ENCODE measurements around the gene ERC2.

Gene ERC2

DNA sequence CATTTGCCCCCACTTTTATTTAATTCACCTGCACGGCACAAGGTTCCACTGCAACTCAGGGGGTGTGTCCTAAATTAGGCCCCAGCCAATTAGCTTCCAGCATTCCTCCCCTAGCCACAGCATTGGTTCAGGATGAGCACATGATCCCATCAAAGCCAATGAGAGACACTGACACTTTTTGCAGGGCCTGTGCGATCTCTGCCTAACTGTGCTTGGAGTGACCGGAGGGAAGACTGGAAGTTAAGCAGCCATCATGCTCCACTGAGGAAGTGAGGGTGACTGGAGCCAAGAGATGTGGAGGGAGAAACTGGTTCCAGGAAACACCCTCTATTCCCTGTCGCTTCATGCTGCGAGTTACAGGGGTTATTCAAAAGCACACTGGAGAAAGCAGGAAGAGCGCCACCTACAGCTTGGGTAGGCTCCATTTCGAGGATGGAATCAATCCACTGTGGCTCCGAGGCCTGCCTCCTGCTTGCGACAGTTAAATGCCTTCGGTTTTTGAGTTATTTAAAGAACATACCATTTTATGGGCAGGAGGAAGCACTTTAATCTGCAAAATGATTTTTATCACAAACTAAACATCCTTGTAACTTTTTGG lies 858.9 kb downstream of the ERC2 start:
- DNase-seq (ENCODE audit: low read depth) = no peak
- TF ChIP-seq, protein P1, sequence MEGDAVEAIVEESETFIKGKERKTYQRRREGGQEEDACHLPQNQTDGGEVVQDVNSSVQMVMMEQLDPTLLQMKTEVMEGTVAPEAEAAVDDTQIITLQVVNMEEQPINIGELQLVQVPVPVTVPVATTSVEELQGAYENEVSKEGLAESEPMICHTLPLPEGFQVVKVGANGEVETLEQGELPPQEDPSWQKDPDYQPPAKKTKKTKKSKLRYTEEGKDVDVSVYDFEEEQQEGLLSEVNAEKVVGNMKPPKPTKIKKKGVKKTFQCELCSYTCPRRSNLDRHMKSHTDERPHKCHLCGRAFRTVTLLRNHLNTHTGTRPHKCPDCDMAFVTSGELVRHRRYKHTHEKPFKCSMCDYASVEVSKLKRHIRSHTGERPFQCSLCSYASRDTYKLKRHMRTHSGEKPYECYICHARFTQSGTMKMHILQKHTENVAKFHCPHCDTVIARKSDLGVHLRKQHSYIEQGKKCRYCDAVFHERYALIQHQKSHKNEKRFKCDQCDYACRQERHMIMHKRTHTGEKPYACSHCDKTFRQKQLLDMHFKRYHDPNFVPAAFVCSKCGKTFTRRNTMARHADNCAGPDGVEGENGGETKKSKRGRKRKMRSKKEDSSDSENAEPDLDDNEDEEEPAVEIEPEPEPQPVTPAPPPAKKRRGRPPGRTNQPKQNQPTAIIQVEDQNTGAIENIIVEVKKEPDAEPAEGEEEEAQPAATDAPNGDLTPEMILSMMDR (conservative IDR thresholded peaks at IDR 0.05; ENCODE audit: control insufficient read depth, insufficient read depth, low read depth, low read length) = peak; percentile 7
- H3K4me3 ChIP-seq (ENCODE audit: control insufficient read depth, low read depth, low read length) = no peak overlapping the region

DNA sequence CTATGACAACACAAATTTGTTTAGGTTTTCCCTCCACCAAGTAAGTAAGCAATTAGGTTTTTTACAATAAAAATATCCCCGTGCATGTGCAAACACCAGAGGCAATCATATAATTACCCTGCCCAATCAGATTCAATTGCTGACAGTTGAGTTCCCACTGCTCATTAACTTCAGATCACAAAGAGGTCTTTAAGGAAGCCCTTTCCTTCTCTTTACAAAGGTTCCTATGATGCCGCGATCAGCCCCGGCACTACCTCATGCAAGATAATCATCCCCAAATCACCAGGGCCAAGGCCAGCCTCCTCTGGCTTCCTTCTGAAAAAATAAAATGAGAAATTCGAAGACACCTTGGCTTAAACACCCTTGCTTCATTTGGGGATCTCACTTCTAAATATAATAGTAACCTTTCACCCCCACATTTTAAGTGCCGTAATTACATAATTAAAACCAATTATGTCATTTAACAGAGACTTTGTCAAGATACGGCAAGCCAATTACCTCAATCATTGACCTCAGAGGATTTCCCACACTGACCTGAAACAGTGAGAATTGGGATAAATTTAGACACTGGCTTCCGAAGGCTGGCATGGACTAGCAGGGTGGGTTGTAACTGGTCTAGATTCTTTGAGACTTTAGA lies 859.8 kb downstream of the ERC2 start:
- DNase-seq (ENCODE audit: low read depth) = no peak
- TF ChIP-seq, protein P1 (conservative IDR thresholded peaks at IDR 0.05; ENCODE audit: control insufficient read depth, insufficient read depth, low read depth, low read length) = no peak

GRCh38 chr3:55607844-55608243 lies 860.4 kb downstream of the ERC2 start:
- no peak for DNase-seq (ENCODE audit: low read depth)
- TF ChIP-seq, protein P1 (conservative IDR thresholded peaks at IDR 0.05; ENCODE audit: control insufficient read depth, insufficient read depth, low read depth, low read length) = no peak
- no peak overlapping the region for H3K4me3 ChIP-seq (ENCODE audit: control insufficient read depth, low read depth, low read length)

More for the DNA sequence above, 859.8 kb downstream of the ERC2 start:
- no peak overlapping the region for H3K4me3 ChIP-seq (ENCODE audit: control insufficient read depth, low read depth, low read length)

DNA sequence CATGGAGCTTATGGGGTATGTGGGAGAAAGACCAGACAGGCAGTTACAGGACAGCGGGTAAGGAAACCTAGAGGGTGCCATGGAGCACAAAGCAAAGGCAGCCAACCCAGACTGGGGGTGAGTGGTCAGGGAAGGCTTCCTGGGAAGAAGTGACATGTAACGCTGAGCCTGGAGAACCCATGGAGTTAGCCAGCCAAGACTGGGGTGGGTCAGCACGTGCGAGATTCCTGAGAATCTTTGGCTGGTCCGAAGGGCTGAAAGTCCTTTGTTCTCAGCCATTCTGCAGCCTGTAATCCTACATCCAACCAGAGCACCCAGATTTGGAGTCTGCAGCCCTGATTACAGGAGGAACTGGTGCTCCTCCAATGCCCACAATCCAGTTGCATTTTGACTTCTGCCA lies 861.1 kb downstream of the ERC2 start:
- TF ChIP-seq, protein P1 (conservative IDR thresholded peaks at IDR 0.05; ENCODE audit: control insufficient read depth, insufficient read depth, low read depth, low read length) = no peak
- H3K4me3 ChIP-seq (ENCODE audit: control insufficient read depth, low read depth, low read length) = no peak overlapping the region
- DNase-seq (ENCODE audit: low read depth) = no peak

- no peak for DNase-seq (ENCODE audit: low read depth)
- TF ChIP-seq, protein P1 (conservative IDR thresholded peaks at IDR 0.05; ENCODE audit: control insufficient read depth, insufficient read depth, low read depth, low read length) = no peak
Observed at GRCh38 chr3:55605443-55606236, 862.6 kb downstream of the ERC2 start.

DNA sequence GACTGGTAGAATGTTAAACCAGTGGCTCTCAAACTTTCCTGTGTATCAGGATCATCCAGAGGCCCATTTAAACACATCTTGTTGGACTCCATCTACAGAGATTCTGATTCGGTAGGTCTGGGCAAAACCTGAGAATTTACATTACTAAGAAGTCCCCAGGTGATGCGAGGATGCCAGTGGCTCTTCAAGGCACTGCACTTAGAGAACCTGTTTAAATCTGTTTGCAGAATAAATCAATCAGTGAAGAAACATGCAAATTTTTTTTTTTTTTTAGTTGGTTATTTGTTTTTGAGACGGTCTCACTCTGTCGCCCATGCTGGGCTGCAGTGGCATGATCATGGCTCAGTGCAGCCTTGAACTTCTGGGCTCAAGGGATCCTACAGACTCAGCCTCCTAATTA lies 863.4 kb downstream of the ERC2 start:
- H3K4me3 ChIP-seq (ENCODE audit: control insufficient read depth, low read depth, low read length) = no peak overlapping the region
- no peak for DNase-seq (ENCODE audit: low read depth)
- TF ChIP-seq, protein P1 (conservative IDR thresholded peaks at IDR 0.05; ENCODE audit: control insufficient read depth, insufficient read depth, low read depth, low read length) = no peak

More at GRCh38 chr3:55605443-55606236, 862.6 kb downstream of the ERC2 start:
- no peak overlapping the region for H3K4me3 ChIP-seq (ENCODE audit: control insufficient read depth, low read depth, low read length)

All from fibroblast of mammary gland (primary cell).